Measurements from ENCODE around the gene SKP2.

DNA sequence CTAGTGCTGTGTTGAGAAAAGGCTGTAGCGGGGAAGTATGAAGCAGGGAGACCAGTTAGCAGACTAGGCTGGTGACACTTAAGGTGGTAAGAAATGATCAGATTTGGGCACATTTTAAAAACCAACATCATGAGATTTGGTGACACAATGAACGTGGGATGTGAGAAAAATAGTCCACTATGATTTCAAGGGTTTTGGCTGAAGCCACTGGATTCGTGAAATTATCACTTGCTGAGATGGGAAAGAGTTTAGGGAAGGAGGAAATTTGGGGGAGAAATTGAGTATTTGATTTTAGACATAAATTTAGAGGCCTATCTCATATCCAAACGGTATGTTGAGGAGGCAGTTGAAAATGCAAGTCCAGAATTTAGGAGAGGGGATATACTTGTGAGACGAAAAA, 23.1 kb downstream of the SKP2 start:
- TF ChIP-seq, protein P1, sequence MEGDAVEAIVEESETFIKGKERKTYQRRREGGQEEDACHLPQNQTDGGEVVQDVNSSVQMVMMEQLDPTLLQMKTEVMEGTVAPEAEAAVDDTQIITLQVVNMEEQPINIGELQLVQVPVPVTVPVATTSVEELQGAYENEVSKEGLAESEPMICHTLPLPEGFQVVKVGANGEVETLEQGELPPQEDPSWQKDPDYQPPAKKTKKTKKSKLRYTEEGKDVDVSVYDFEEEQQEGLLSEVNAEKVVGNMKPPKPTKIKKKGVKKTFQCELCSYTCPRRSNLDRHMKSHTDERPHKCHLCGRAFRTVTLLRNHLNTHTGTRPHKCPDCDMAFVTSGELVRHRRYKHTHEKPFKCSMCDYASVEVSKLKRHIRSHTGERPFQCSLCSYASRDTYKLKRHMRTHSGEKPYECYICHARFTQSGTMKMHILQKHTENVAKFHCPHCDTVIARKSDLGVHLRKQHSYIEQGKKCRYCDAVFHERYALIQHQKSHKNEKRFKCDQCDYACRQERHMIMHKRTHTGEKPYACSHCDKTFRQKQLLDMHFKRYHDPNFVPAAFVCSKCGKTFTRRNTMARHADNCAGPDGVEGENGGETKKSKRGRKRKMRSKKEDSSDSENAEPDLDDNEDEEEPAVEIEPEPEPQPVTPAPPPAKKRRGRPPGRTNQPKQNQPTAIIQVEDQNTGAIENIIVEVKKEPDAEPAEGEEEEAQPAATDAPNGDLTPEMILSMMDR (IDR thresholded peaks at IDR 0.05), result no peak
- no peak for TF ChIP-seq POLR2A (IDR thresholded peaks at IDR 0.05)

Data from testis (tissue), 2 donors.